Subcutaneous abdominal adipose tissue (tissue), 5 donors: Measurements from ENCODE around the gene PCSK9.

Source experiments
- H3K27ac ChIP-seq: one replicate; pipeline ENCODE4 v1.7.0; 2013; ENCODE audit warnings: low read depth, mild to moderate bottlenecking, inconsistent platforms, low read length, moderate library complexity
- H3K27me3 ChIP-seq, 5 donors: one replicate each; pipeline ENCODE4 v1.7.0; 2013; ENCODE audit warnings: low read length in 5 of 5, inconsistent platforms in 1 of 5; ENCODE audit not compliant: control insufficient read depth in 5 of 5, insufficient read depth in 4 of 5
- H3K36me3 ChIP-seq, 5 donors: one replicate each; pipeline ENCODE4 v1.7.0; 2013; ENCODE audit warnings: low read length in 5 of 5; ENCODE audit not compliant: control insufficient read depth in 5 of 5, insufficient read depth in 5 of 5
- H3K4me1 ChIP-seq, 5 donors: one replicate each; pipeline ENCODE4 v1.7.0; 2013; ENCODE audit warnings: low read length in 5 of 5, mild to moderate bottlenecking in 3 of 5, moderate library complexity in 1 of 5; ENCODE audit not compliant: control insufficient read depth in 5 of 5, insufficient read depth in 5 of 5
- H3K4me3 ChIP-seq, 5 donors: one replicate each; pipeline ENCODE4 v1.7.0; 2013; ENCODE audit warnings: low read length in 5 of 5, low read depth in 1 of 5
- H3K9ac ChIP-seq, 5 donors: one replicate each; pipeline ENCODE4 v1.7.0; 2013; ENCODE audit warnings: low read length in 5 of 5, mild to moderate bottlenecking in 4 of 5, moderate library complexity in 3 of 5
- H3K9me3 ChIP-seq, 5 donors: one replicate each; pipeline ENCODE4 v1.7.0; 2013; ENCODE audit warnings: low read length in 5 of 5; ENCODE audit not compliant: control insufficient read depth in 5 of 5
- donor health status: healthy.
- donor health status: healthy.
- donor health status: healthy.
- donor health status: healthy.
- donor health status: healthy.

PCSK9 gene

GRCh38 chr1:55049914-55050278 lies 10.5 kb downstream of the PCSK9 start:
- Histone ChIP-seq H3K9ac (no peak overlapping the region), H3K9me3 (no peaks in the 10 kb centered on the region), H3K36me3 (no peaks in the 10 kb centered on the region), H3K27ac (no peak overlapping the region), H3K27me3 (peaks cover 0 to 2% (median 0%) of the 10 kb centered on the region in 5 donors), H3K4me1 (peaks cover 2 to 38% (median 28%) of the 10 kb centered on the region in 5 donors), H3K4me3 (no peak overlapping the region)

- Histone ChIP-seq H3K9me3 (no peaks in the 10 kb centered on the region), H3K9ac (no peak overlapping the region), H3K27ac (no peak overlapping the region), H3K36me3 (no peaks in the 10 kb centered on the region), H3K27me3 (peaks cover 0 to 1% (median 0%) of the 10 kb centered on the region in 5 donors), H3K4me1 (peaks cover 2 to 41% (median 32%) of the 10 kb centered on the region in 5 donors), H3K4me3 (no peak overlapping the region)
These were observed 10.9 kb downstream of the PCSK9 start for GRCh38 chr1:55050283-55050682.

GRCh38 chr1:55051169-55051568 lies 11.8 kb downstream of the PCSK9 start:
- Histone ChIP-seq H3K36me3 (no peaks in the 10 kb centered on the region), H3K4me1 (peaks cover 2 to 47% (median 39%) of the 10 kb centered on the region in 5 donors), H3K9me3 (no peaks in the 10 kb centered on the region)

GRCh38 chr1:55051621-55052020 lies 12.3 kb downstream of the PCSK9 start:
- Histone ChIP-seq H3K9me3 (no peaks in the 10 kb centered on the region), H3K36me3 (no peaks in the 10 kb centered on the region), H3K4me3 (no peak overlapping the region), H3K27me3 (no peaks in the 10 kb centered on the region), H3K4me1 (peaks cover 2 to 47% (median 39%) of the 10 kb centered on the region in 5 donors), H3K9ac (no peak overlapping the region), H3K27ac (no peak overlapping the region)

More at GRCh38 chr1:55051169-55051568, 11.8 kb downstream of the PCSK9 start:
- Histone ChIP-seq H3K27me3 (no peaks in the 10 kb centered on the region), H3K4me3 (no peak overlapping the region), H3K9ac (no peak overlapping the region), H3K27ac (no peak overlapping the region)

- no peaks in the 10 kb centered on the region for H3K9me3 ChIP-seq
- H3K4me1 ChIP-seq: peaks cover 2 to 47% (median 39%) of the 10 kb centered on the region in 5 donors
- no peaks in the 10 kb centered on the region for H3K36me3 ChIP-seq
- H3K4me3 ChIP-seq: no peak overlapping the region
- no peak overlapping the region for H3K9ac ChIP-seq
- no peaks in the 10 kb centered on the region for H3K27me3 ChIP-seq
- no peak overlapping the region for H3K27ac ChIP-seq
These were observed 13.1 kb downstream of the PCSK9 start for GRCh38 chr1:55052221-55053142.

GRCh38 chr1:55053265-55053954 lies 14.1 kb downstream of the PCSK9 start:
- Histone ChIP-seq H3K4me3 (no peak overlapping the region), H3K4me1 (peaks cover 2 to 47% (median 39%) of the 10 kb centered on the region in 5 donors), H3K27me3 (no peaks in the 10 kb centered on the region), H3K36me3 (no peaks in the 10 kb centered on the region), H3K9me3 (no peaks in the 10 kb centered on the region), H3K9ac (peak overlapping the region in 2 of 5 donors; percentile 29 to 43), H3K27ac (no peak overlapping the region)

- Histone ChIP-seq H3K27ac (no peak overlapping the region), H3K36me3 (no peaks in the 10 kb centered on the region)
These were observed 15.0 kb downstream of the PCSK9 start for GRCh38 chr1:55054396-55054795.

GRCh38 chr1:55055084-55055882 lies 15.9 kb downstream of the PCSK9 start:
- peaks cover 2 to 42% (median 39%) of the 10 kb centered on the region in 5 donors for H3K4me1 ChIP-seq
- H3K9me3 ChIP-seq: no peaks in the 10 kb centered on the region
- no peak overlapping the region for H3K4me3 ChIP-seq
- H3K27me3 ChIP-seq: no peaks in the 10 kb centered on the region
- H3K9ac ChIP-seq: no peak overlapping the region
- no peak overlapping the region for H3K27ac ChIP-seq
- no peaks in the 10 kb centered on the region for H3K36me3 ChIP-seq

More at GRCh38 chr1:55054396-55054795, 15.0 kb downstream of the PCSK9 start:
- Histone ChIP-seq H3K27me3 (no peaks in the 10 kb centered on the region), H3K4me1 (peaks cover 2 to 47% (median 39%) of the 10 kb centered on the region in 5 donors), H3K9ac (no peak overlapping the region), H3K4me3 (no peak overlapping the region), H3K9me3 (no peaks in the 10 kb centered on the region)

- H3K4me3 ChIP-seq: no peak overlapping the region
- H3K4me1 ChIP-seq: peaks cover 2 to 39% (median 38%) of the 10 kb centered on the region in 5 donors
- no peaks in the 10 kb centered on the region for H3K36me3 ChIP-seq
- no peaks in the 10 kb centered on the region for H3K9me3 ChIP-seq
- H3K27ac ChIP-seq: no peak overlapping the region
- no peak overlapping the region for H3K9ac ChIP-seq
- no peaks in the 10 kb centered on the region for H3K27me3 ChIP-seq
These were observed 16.7 kb downstream of the PCSK9 start for GRCh38 chr1:55055951-55056631.
